HEK293 (cell line): ENCODE results near the gene ADCY4.
A peak's percentile ranks its signal among the peaks of the same experiment; 100 is the strongest.

Experiments used
- CTCF ChIA-PET: fragments of 350-600 bp; formaldehyde crosslinking; extraction: SDS; loops from one replicate; lab custom pipeline; 2021; ENCODE audit warnings: antibody characterized with exemption; lab: Yijun Ruan, JAX
- POLR2A ChIA-PET: fragments of 300-600 bp; formaldehyde crosslinking; extraction: SDS; loops from one replicate; lab custom pipeline; 2020; ENCODE audit warnings: antibody characterized with exemption, inconsistent platforms; lab: Yijun Ruan, JAX
- H3K27ac ChIP-seq: fragments of 200-500 bp; sonication (Bioruptor generic); 2 replicates; pipeline ENCODE4 v1.5.1; 2014; ENCODE audit warnings: low read depth, low read length, control low read depth, inconsistent platforms; ENCODE audit errors: extremely low read depth
- H3K36me3 ChIP-seq, 2 experiments: fragments of 200-500 bp in 1 of 2; sonication (Bioruptor generic) in 1 of 2; 1 replicate in 1 of 2; 2 replicates in 1 of 2; pipeline ENCODE4 v1.5.1; 2014 to 2017; ENCODE audit warnings: inconsistent platforms in 2 of 2, low read length in 2 of 2; ENCODE audit not compliant: control insufficient read depth in 2 of 2, insufficient read depth in 1 of 2
- H3K4me1 ChIP-seq: fragments of 200-500 bp; sonication (Bioruptor generic); 2 replicates; pipeline ENCODE4 v1.5.1; 2014; ENCODE audit warnings: mild to moderate bottlenecking, low read length, inconsistent platforms; ENCODE audit not compliant: control insufficient read depth, insufficient read depth
- H3K4me3 ChIP-seq: 2 replicates; pipeline ENCODE4 v1.5.1; 2011; ENCODE audit warnings: low read depth, mild to moderate bottlenecking, control low read depth, low read length, moderate library complexity
- H3K9me3 ChIP-seq: fragments of 200-500 bp; sonication (Bioruptor generic); 2 replicates; pipeline ENCODE4 v1.5.1; 2014; ENCODE audit warnings: low read depth, low read length, inconsistent platforms; ENCODE audit not compliant: control insufficient read depth, insufficient read depth
- KLF9 ChIP-seq: fragments of 450-650 bp; formaldehyde crosslinking; IDR thresholded peaks from 2 replicates; pipeline ENCODE4 v1.5.1; 2016; ENCODE audit warnings: missing biosample characterization, missing genetic modification characterization, low read depth
- SCRT2 ChIP-seq: fragments of 450-650 bp; formaldehyde crosslinking; IDR thresholded peaks from 2 replicates; pipeline ENCODE4 v1.5.1; 2016; ENCODE audit warnings: missing biosample characterization, missing genetic modification characterization
- ZBTB8A ChIP-seq: fragments of 450-650 bp; formaldehyde crosslinking; IDR thresholded peaks from 2 replicates; pipeline ENCODE4 v1.5.1; 2016; ENCODE audit warnings: missing biosample characterization, missing genetic modification characterization
- ZEB2 ChIP-seq: fragments of 450-650 bp; formaldehyde crosslinking; IDR thresholded peaks from 2 replicates; pipeline ENCODE4 v1.5.1; 2016; ENCODE audit warnings: missing biosample characterization, missing genetic modification characterization
- ZFHX2 ChIP-seq: fragments of 450-650 bp; formaldehyde crosslinking; conservative IDR thresholded peaks from 2 replicates; pipeline ENCODE4 v1.5.1; 2016; ENCODE audit warnings: missing biosample characterization, missing genetic modification characterization
- ZNF184 ChIP-seq: fragments of 450-650 bp; IDR thresholded peaks from 2 replicates; pipeline ENCODE4 v1.5.1; 2018; ENCODE audit warnings: missing biosample characterization, mild to moderate bottlenecking, missing genetic modification characterization
- ZNF221 ChIP-seq: fragments of 450-650 bp; formaldehyde crosslinking; IDR thresholded peaks from 2 replicates; pipeline ENCODE4 v1.5.1; 2017; ENCODE audit warnings: missing biosample characterization, missing genetic modification characterization, borderline replicate concordance
- ZNF335 ChIP-seq: fragments of 450-650 bp; formaldehyde crosslinking; conservative IDR thresholded peaks from 2 replicates; pipeline ENCODE4 v1.5.1; 2016; ENCODE audit warnings: missing biosample characterization, missing genetic modification characterization
- ZNF610 ChIP-seq: fragments of 450-650 bp; formaldehyde crosslinking; IDR thresholded peaks from 2 replicates; pipeline ENCODE4 v1.5.1; 2016; ENCODE audit warnings: missing biosample characterization, missing genetic modification characterization, borderline replicate concordance
- ZNF629 ChIP-seq: fragments of 450-650 bp; formaldehyde crosslinking; IDR thresholded peaks from 2 replicates; pipeline ENCODE4 v1.5.1; 2017; ENCODE audit warnings: missing biosample characterization, missing genetic modification characterization
- ZNF747 ChIP-seq: fragments of 450-650 bp; formaldehyde crosslinking; IDR thresholded peaks from 2 replicates; pipeline ENCODE4 v1.5.1; 2016; ENCODE audit warnings: missing biosample characterization, missing genetic modification characterization
- ZNF843 ChIP-seq: fragments of 450-650 bp; formaldehyde crosslinking; IDR thresholded peaks from 2 replicates; pipeline ENCODE4 v1.5.1; 2016; ENCODE audit warnings: missing biosample characterization, missing genetic modification characterization
- ZSCAN16 ChIP-seq: fragments of 450-650 bp; formaldehyde crosslinking; IDR thresholded peaks from 2 replicates; pipeline ENCODE4 v1.5.1; 2016; ENCODE audit warnings: missing biosample characterization, missing genetic modification characterization
- ZXDB ChIP-seq: fragments of 450-650 bp; formaldehyde crosslinking; IDR thresholded peaks from 2 replicates; pipeline ENCODE4 v1.5.1; 2016; ENCODE audit warnings: missing biosample characterization, missing genetic modification characterization
- TF ChIP-seq, protein P1 (sequence below): fragments of 450-650 bp; formaldehyde crosslinking; IDR thresholded peaks from 2 replicates; pipeline ENCODE4 v1.5.1; 2016; ENCODE audit warnings: missing biosample characterization, missing genetic modification characterization
- TF ChIP-seq, protein P2 (sequence below): fragments of 450-650 bp; formaldehyde crosslinking; IDR thresholded peaks from 2 replicates; pipeline ENCODE4 v1.5.1; 2016; ENCODE audit warnings: missing biosample characterization, missing genetic modification characterization
- TF ChIP-seq, protein P3 (sequence below): fragments of 450-650 bp; formaldehyde crosslinking; IDR thresholded peaks from 2 replicates; pipeline ENCODE4 v1.5.1; 2016; ENCODE audit warnings: missing biosample characterization, missing genetic modification characterization
- TF ChIP-seq, protein P4 (sequence below): fragments of 450-650 bp; formaldehyde crosslinking; IDR thresholded peaks from 2 replicates; pipeline ENCODE4 v1.5.1; 2017; ENCODE audit warnings: missing biosample characterization, missing genetic modification characterization

The ADCY4 gene

DNA sequence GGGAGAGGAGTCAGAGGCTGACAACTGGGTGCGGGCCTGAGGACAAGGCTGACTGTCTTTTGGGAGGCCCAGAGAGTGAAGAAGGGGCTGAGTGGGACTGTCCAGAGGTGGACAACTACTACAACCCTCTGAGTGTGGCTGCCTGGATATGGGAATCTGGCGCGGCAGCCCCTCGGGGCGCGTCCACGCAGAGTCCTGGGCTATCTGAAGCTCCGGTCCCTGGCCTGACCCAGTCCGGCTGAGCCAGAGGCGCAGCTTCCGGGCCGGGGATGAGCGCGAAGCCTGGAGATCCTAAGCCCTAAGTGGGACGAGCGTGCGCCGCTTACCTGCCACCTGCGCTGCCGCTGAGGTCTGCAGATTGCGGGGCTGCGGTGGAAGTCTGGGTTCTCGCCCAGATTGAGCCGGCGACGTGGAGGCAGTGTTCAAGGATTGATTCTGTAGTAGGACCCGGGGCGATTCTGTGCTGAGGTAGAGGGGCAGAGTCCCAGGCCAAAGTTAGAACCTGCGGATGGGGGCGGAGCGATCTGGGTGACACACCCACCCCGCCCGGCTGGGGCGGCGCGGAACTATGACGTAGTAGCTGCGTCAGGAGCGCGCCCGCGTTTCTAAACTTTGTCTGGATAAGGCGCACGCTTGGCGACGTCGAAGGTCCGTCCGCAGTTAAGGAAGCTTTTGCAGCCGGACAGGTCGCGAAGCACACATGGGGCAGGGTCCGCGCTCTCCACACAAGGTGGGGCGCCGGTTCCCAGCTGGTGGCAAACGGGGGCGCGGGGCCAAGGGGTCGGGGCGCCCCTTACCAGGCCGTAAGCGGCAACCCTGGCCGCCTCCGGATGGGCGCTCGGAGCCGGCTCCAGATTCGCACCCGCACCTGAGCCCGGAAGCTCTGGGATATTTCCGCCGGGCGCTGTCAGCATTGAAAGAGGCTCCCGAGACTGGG lies 35.3 kb downstream of the ADCY4 start, which contains the start of the genes DHRS1 and NOP9 (continued):
- TF ChIP-seq, protein P1, sequence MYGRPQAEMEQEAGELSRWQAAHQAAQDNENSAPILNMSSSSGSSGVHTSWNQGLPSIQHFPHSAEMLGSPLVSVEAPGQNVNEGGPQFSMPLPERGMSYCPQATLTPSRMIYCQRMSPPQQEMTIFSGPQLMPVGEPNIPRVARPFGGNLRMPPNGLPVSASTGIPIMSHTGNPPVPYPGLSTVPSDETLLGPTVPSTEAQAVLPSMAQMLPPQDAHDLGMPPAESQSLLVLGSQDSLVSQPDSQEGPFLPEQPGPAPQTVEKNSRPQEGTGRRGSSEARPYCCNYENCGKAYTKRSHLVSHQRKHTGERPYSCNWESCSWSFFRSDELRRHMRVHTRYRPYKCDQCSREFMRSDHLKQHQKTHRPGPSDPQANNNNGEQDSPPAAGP (tag by site-specific recombination), result peak; percentile 60; the same call in 1 of the 2 replicates
- TF ChIP-seq ZXDB (tag by site-specific recombination), result peak; percentile 76
- TF ChIP-seq ZNF221 (tag by site-specific recombination), result no peak
- TF ChIP-seq ZNF610 (tag by site-specific recombination), result 0 out of 2 replicates have a peak, but pooled peaks have one; percentile 15
- TF ChIP-seq, protein P2, sequence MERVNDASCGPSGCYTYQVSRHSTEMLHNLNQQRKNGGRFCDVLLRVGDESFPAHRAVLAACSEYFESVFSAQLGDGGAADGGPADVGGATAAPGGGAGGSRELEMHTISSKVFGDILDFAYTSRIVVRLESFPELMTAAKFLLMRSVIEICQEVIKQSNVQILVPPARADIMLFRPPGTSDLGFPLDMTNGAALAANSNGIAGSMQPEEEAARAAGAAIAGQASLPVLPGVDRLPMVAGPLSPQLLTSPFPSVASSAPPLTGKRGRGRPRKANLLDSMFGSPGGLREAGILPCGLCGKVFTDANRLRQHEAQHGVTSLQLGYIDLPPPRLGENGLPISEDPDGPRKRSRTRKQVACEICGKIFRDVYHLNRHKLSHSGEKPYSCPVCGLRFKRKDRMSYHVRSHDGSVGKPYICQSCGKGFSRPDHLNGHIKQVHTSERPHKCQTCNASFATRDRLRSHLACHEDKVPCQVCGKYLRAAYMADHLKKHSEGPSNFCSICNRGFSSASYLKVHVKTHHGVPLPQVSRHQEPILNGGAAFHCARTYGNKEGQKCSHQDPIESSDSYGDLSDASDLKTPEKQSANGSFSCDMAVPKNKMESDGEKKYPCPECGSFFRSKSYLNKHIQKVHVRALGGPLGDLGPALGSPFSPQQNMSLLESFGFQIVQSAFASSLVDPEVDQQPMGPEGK (tag by site-specific recombination), result peak; percentile 79
- no peak for TF ChIP-seq ZNF184 (tag by site-specific recombination)
- no peak for TF ChIP-seq ZSCAN16 (tag by site-specific recombination)
- peak; percentile 72; the same call in 1 of the 2 replicates for TF ChIP-seq ZEB2
- peak; percentile 88 for TF ChIP-seq ZBTB8A (tag by site-specific recombination)
- peak; percentile 96 for TF ChIP-seq ZNF629 (tag by site-specific recombination)
- 0 out of 2 replicates have a peak, but pooled peaks have one; percentile 14 for TF ChIP-seq ZFHX2 (tag by site-specific recombination)
- TF ChIP-seq, protein P3, sequence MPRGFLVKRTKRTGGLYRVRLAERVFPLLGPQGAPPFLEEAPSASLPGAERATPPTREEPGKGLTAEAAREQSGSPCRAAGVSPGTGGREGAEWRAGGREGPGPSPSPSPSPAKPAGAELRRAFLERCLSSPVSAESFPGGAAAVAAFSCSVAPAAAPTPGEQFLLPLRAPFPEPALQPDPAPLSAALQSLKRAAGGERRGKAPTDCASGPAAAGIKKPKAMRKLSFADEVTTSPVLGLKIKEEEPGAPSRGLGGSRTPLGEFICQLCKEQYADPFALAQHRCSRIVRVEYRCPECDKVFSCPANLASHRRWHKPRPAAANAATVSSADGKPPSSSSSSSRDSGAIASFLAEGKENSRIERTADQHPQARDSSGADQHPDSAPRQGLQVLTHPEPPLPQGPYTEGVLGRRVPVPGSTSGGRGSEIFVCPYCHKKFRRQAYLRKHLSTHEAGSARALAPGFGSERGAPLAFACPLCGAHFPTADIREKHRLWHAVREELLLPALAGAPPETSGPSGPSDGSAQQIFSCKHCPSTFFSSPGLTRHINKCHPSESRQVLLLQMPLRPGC (tag by site-specific recombination), result 0 out of 2 replicates have a peak, but pooled peaks have one; percentile 27
- TF ChIP-seq KLF9 (tag by site-specific recombination), result peak; percentile 98

DNA sequence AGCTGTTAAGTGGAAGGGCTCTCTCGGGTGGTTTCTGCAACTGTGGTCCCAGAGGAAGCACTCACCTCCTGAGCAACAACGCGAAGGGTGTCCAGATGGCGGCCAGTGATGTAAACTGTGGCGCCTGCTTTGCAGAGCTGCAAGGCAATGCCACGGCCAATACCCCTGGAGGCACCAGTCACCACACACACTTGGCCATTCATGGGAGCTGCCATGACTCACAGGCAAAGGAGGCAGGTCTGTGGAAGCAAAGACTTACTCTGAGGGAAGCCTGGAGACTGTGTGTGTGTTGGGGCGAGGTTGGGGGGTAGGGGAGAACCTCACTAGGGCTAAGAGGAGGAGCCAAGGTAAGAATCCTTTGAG lies 36.0 kb downstream of the ADCY4 start:
- H3K9me3 ChIP-seq, result no peaks in the 10 kb centered on the region
- H3K4me3 ChIP-seq, result peak overlapping the region; percentile 85
- H3K36me3 ChIP-seq, result peaks cover 19 to 51% of the 10 kb centered on the region in 2 experiments
- POLR2A ChIA-PET, result interaction anchor here (1.3 to 5.4 kb wide), 5 partner anchors 9 to 83 kb away, joined by 3 to 62 read pairs (median 10); partner anchors contain the start of genes CIDEB, MDP1, RABGGTA and TINF2
- no peak for TF ChIP-seq ZNF843 (tag by site-specific recombination)
- no peak for TF ChIP-seq ZNF335 (tag by site-specific recombination)
- TF ChIP-seq SCRT2 (tag by site-specific recombination), result no peak
- TF ChIP-seq ZNF747 (tag by site-specific recombination), result no peak
- TF ChIP-seq, protein P4, sequence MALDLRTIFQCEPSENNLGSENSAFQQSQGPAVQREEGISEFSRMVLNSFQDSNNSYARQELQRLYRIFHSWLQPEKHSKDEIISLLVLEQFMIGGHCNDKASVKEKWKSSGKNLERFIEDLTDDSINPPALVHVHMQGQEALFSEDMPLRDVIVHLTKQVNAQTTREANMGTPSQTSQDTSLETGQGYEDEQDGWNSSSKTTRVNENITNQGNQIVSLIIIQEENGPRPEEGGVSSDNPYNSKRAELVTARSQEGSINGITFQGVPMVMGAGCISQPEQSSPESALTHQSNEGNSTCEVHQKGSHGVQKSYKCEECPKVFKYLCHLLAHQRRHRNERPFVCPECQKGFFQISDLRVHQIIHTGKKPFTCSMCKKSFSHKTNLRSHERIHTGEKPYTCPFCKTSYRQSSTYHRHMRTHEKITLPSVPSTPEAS, result no peak
- TF ChIP-seq, all 188 proteins: peak for 0
- Histone ChIP-seq H3K4me1 (peaks cover 12% of the 10 kb centered on the region), H3K27ac (peak overlapping the region; percentile 71; the same call in 1 of the 2 replicates)
- CTCF ChIA-PET, result interaction anchor here (0.7 to 5.7 kb wide), 12 partner anchors 10 to 139 kb away, joined by 3 to 133 read pairs (median 4); partner anchors contain the start of genes CIDEB, IRF9, LTB4R2 and TINF2
